DND-41 (cell line): Measurements from ENCODE around the gene RAD52.

Source experiments
- ATAC-seq: fragments of 200-7000 bp; cut with Tn5 transposase; 3 replicates; pipeline ENCODE4 v1.9.1; 2021; ENCODE audit warnings: low read depth; ENCODE audit not compliant: insufficient read depth
- DNase-seq: peaks from one replicate; pipeline ENCODE4 v3.0.0-alpha.2; 2020
- H2AFZ ChIP-seq: 2 replicates; pipeline ENCODE4 v1.6.0; 2012; ENCODE audit warnings: low read depth, low read length
- H3K27ac ChIP-seq: 2 replicates; pipeline ENCODE4 v1.5.1; 2012; ENCODE audit warnings: low read length, inconsistent platforms
- H3K27me3 ChIP-seq: fragments of 200-600 bp; sonication (generic); 2 replicates; pipeline ENCODE4 v1.6.0; 2012; ENCODE audit warnings: low read length, mild to moderate bottlenecking, inconsistent platforms; ENCODE audit not compliant: insufficient read depth, poor library complexity
- H3K36me3 ChIP-seq: 2 replicates; pipeline ENCODE4 v1.5.1; 2012; ENCODE audit warnings: low read length, inconsistent platforms; ENCODE audit not compliant: insufficient read depth
- H3K4me1 ChIP-seq: 2 replicates; pipeline ENCODE4 v1.5.1; 2012; ENCODE audit warnings: mild to moderate bottlenecking, low read length; ENCODE audit not compliant: insufficient read depth
- H3K4me2 ChIP-seq: 2 replicates; pipeline ENCODE4 v1.6.0; 2012; ENCODE audit warnings: mild to moderate bottlenecking, moderate library complexity, low read length, inconsistent platforms; ENCODE audit not compliant: insufficient read depth
- H3K4me3 ChIP-seq, 2 experiments: fragments of 200-600 bp in 1 of 2; shearing (Covaris generic) in 1 of 2; 2 replicates each; pipeline ENCODE4 v1.5.1; 2012 to 2016; ENCODE audit warnings: inconsistent platforms in 2 of 2, low read length in 2 of 2, mild to moderate bottlenecking in 2 of 2, low read depth in 1 of 2, moderate library complexity in 1 of 2
- H3K79me2 ChIP-seq: 2 replicates; pipeline ENCODE4 v1.6.0; 2012; ENCODE audit warnings: low read length, inconsistent platforms; ENCODE audit not compliant: insufficient read depth
- H3K9ac ChIP-seq: 2 replicates; pipeline ENCODE4 v1.6.0; 2012; ENCODE audit warnings: low read depth, mild to moderate bottlenecking, inconsistent platforms, low read length, moderate library complexity
- H3K9me3 ChIP-seq: 2 replicates; pipeline ENCODE4 v1.5.1; 2012; ENCODE audit warnings: low read length, moderate library complexity, mild to moderate bottlenecking, inconsistent platforms; ENCODE audit not compliant: insufficient read depth, severe bottlenecking
- H4K20me1 ChIP-seq: 2 replicates; pipeline ENCODE4 v1.6.0; 2012; ENCODE audit warnings: low read length; ENCODE audit not compliant: insufficient read depth
- CTCF ChIP-seq: IDR thresholded peaks from 2 replicates; pipeline ENCODE4 v1.5.1; 2012; ENCODE audit warnings: borderline replicate concordance, low read length, moderate library complexity, mild to moderate bottlenecking; ENCODE audit not compliant: poor library complexity, severe bottlenecking; ENCODE audit errors: extremely low read depth
- EZH2 ChIP-seq: IDR thresholded peaks from 3 replicates; pipeline ENCODE4 v1.6.1; 2012; ENCODE audit warnings: borderline replicate concordance, low read depth, mild to moderate bottlenecking, moderate library complexity, low read length, inconsistent platforms; ENCODE audit not compliant: severe bottlenecking

RAD52 gene

GRCh38 chr12:974271-974862, 24.9 kb upstream of the RAD52 start:
- no peak for DNase-seq

GRCh38 chr12:971991-972390, 22.5 kb upstream of the RAD52 start:
- no peak for TF ChIP-seq EZH2
- no peak for TF ChIP-seq CTCF
- no peak for ATAC-seq
- H2AFZ ChIP-seq, result no peak overlapping the region

More at GRCh38 chr12:974271-974862, 24.9 kb upstream of the RAD52 start:
- ATAC-seq, result no peak
- H3K79me2 ChIP-seq, result no peaks in the 10 kb centered on the region
- H3K4me3 ChIP-seq, result no peak overlapping the region
- no peaks in the 10 kb centered on the region for H3K36me3 ChIP-seq
- no peak overlapping the region for H2AFZ ChIP-seq
- no peaks in the 10 kb centered on the region for H4K20me1 ChIP-seq
- no peak overlapping the region for H3K4me2 ChIP-seq
- no peaks in the 10 kb centered on the region for H3K9me3 ChIP-seq
- H3K27ac ChIP-seq, result no peak overlapping the region
- H3K27me3 ChIP-seq, result no peaks in the 10 kb centered on the region
- H3K4me1 ChIP-seq, result no peaks in the 10 kb centered on the region
- TF ChIP-seq CTCF (no peak), EZH2 (no peak)
- no peak overlapping the region for H3K9ac ChIP-seq

GRCh38 chr12:969821-970220, 20.3 kb upstream of the RAD52 start:
- Histone ChIP-seq H3K27ac (no peak overlapping the region), H2AFZ (no peak overlapping the region), H3K4me2 (no peak overlapping the region), H3K9ac (no peak overlapping the region), H3K36me3 (no peaks in the 10 kb centered on the region), H3K9me3 (no peaks in the 10 kb centered on the region), H3K27me3 (no peaks in the 10 kb centered on the region), H4K20me1 (no peaks in the 10 kb centered on the region), H3K4me3 (no peak overlapping the region), H3K79me2 (no peaks in the 10 kb centered on the region), H3K4me1 (no peaks in the 10 kb centered on the region)
- DNase-seq (no peak), ATAC-seq (no peak)
- no peak for TF ChIP-seq EZH2
- no peak for TF ChIP-seq CTCF

More at GRCh38 chr12:971991-972390, 22.5 kb upstream of the RAD52 start:
- Histone ChIP-seq H3K27me3 (no peaks in the 10 kb centered on the region), H4K20me1 (no peaks in the 10 kb centered on the region), H3K27ac (no peak overlapping the region), H3K9ac (no peak overlapping the region), H3K4me1 (no peaks in the 10 kb centered on the region), H3K79me2 (no peaks in the 10 kb centered on the region), H3K36me3 (no peaks in the 10 kb centered on the region), H3K4me2 (no peak overlapping the region), H3K4me3 (no peak overlapping the region), H3K9me3 (no peaks in the 10 kb centered on the region)
- DNase-seq, result no peak
